MM.1S (cell line): Measurements from ENCODE around the gene ELANE.
"Not testable (repeated sequence)": the region's sequence is repeated elsewhere in the genome, so short reads cannot be mapped to it uniquely, and the experiment has no call there.

Experiments used
- DNase-seq: peaks from one replicate; pipeline ENCODE4 v3.0.0-alpha.2; 2015
- H2AFZ ChIP-seq: fragments of 300-600 bp; sonication (generic); 2 replicates; pipeline ENCODE4 v1.6.0; 2016; ENCODE audit warnings: antibody characterized with exemption, low read length
- H3F3A ChIP-seq: fragments of 300-600 bp; sonication (generic); 2 replicates; pipeline ENCODE4 v1.6.1; 2016; ENCODE audit warnings: mild to moderate bottlenecking, antibody characterized with exemption, low read length, moderate library complexity, mixed read lengths; ENCODE audit not compliant: insufficient read depth
- H3K27ac ChIP-seq: fragments of 300-600 bp; sonication (generic); 2 replicates; pipeline ENCODE4 v1.5.1; 2016; ENCODE audit warnings: mild to moderate bottlenecking, low read length
- H3K27me3 ChIP-seq: fragments of 300-600 bp; sonication (generic); replicated peaks from 2 replicates; pipeline ENCODE4 v1.6.0; 2016; ENCODE audit warnings: low read length; ENCODE audit not compliant: insufficient read depth
- H3K36me3 ChIP-seq: fragments of 300-600 bp; sonication (generic); replicated peaks from 2 replicates; pipeline ENCODE4 v1.6.1; 2016; ENCODE audit warnings: mild to moderate bottlenecking, low read length, mixed read lengths; ENCODE audit not compliant: insufficient read depth
- H3K4me1 ChIP-seq: fragments of 300-600 bp; sonication (generic); 2 replicates; pipeline ENCODE4 v1.6.1; 2016; ENCODE audit warnings: low read length, mixed read lengths
- H3K4me2 ChIP-seq: fragments of 300-600 bp; sonication (generic); 2 replicates; pipeline ENCODE4 v1.6.0; 2016; ENCODE audit warnings: low read depth, low read length
- H3K4me3 ChIP-seq: fragments of 300-600 bp; sonication (generic); 2 replicates; pipeline ENCODE4 v1.5.1; 2016; ENCODE audit warnings: low read length, mixed read lengths
- H3K79me2 ChIP-seq: fragments of 300-600 bp; sonication (generic); 2 replicates; pipeline ENCODE4 v1.6.1; 2016; ENCODE audit warnings: mixed run types, low read length, mixed read lengths
- H3K9ac ChIP-seq: fragments of 300-600 bp; sonication (generic); 2 replicates; pipeline ENCODE4 v1.6.1; 2016; ENCODE audit warnings: low read length, mixed read lengths
- H3K9me2 ChIP-seq: fragments of 300-600 bp; sonication (generic); replicated peaks from 2 replicates; pipeline ENCODE4 v1.6.1; 2016; ENCODE audit warnings: mild to moderate bottlenecking, low read length, mixed read lengths; ENCODE audit not compliant: insufficient read depth
- H3K9me3 ChIP-seq: fragments of 300-600 bp; sonication (generic); replicated peaks from 2 replicates; pipeline ENCODE4 v1.6.1; 2016; ENCODE audit warnings: mild to moderate bottlenecking, low read length, mixed read lengths; ENCODE audit not compliant: insufficient read depth
- H4K20me1 ChIP-seq: fragments of 300-600 bp; sonication (generic); 2 replicates; pipeline ENCODE4 v1.6.1; 2016; ENCODE audit warnings: mild to moderate bottlenecking, low read length, moderate library complexity, mixed read lengths; ENCODE audit not compliant: insufficient read depth
- CTCF ChIP-seq: fragments of 300-600 bp; sonication (generic); IDR thresholded peaks from 2 replicates; pipeline ENCODE4 v1.5.1; 2016; ENCODE audit warnings: antibody characterized with exemption, low read length, mixed read lengths
- EZH2 ChIP-seq: fragments of 300-600 bp; sonication (generic); optimal IDR thresholded peaks from 2 replicates; pipeline ENCODE3; 2017; ENCODE audit warnings: low read depth, mild to moderate bottlenecking, antibody characterized with exemption, low read length, mixed read lengths
- EZH2phosphoT487 ChIP-seq: fragments of 300-600 bp; sonication (generic); IDR thresholded peaks from 2 replicates; pipeline ENCODE4 v1.6.1; 2018; ENCODE audit warnings: antibody characterized with exemption, low read length

The ELANE gene

GRCh38 chr19:835210-835810 is 16.8 kb upstream of the ELANE start:
- no peak for TF ChIP-seq CTCF
- no peak for TF ChIP-seq EZH2phosphoT487
- DNase-seq = no peak
- Histone ChIP-seq H3F3A (no peaks in the 10 kb centered on the region), H3K27me3 (peaks cover 79% of the 10 kb centered on the region), H4K20me1 (no peaks in the 10 kb centered on the region), H3K9ac (no peak overlapping the region), H3K4me3 (no peak overlapping the region), H2AFZ (no peak overlapping the region), H3K36me3 (no peaks in the 10 kb centered on the region), H3K4me2 (no peak overlapping the region), H3K27ac (no peak overlapping the region), H3K4me1 (no peaks in the 10 kb centered on the region), H3K9me2 (no peaks in the 10 kb centered on the region), H3K9me3 (no peaks in the 10 kb centered on the region), H3K79me2 (no peaks in the 10 kb centered on the region)

DNA sequence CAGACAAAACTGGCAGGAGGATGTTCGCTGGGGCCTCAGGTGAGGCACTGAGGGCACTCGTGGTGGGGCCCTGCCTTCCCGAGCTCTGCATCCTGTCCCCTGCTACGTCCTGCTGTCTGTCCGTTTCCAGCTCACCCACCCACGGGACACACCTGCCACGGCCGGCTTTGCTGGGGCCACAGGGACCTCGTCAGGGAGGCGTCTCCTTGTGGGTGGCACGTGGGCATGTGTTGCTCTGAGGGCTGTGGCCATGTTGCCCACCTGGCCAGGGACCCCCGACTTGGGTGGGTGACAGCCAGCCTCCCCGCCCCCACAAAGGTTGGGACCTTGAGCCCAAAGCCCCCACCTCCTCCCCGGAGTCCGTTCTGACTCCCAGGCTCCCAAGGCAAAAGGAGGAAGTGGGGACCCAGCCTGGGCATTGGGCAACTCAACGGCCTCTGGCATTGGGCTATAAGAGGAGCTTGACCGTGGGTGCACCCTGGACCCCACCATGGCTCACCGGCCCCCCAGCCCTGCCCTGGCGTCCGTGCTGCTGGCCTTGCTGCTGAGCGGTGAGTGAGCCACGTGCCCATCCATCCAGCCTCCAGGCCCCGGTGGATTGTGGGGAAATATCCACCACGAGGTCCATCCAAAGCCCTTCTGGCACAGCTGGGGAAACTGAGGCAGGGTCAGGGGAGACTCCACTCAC is 11.4 kb upstream of the ELANE start, which contains the start of gene PRTN3:
Gene PRTN3 (plus strand): TSS at position 481 of the 688 bp plus-strand sequence. CDS start 10 bp downstream, at position 491.
- no peak within 1 kb of the TSS for H3K4me3 ChIP-seq
- no peaks in the 10 kb centered on the region for H3K9me3 ChIP-seq
- no peak within 1 kb of the TSS for H3K27ac ChIP-seq
- peaks cover 8% of the 10 kb centered on the region; the same call in 1 of the 2 replicates for H3K4me1 ChIP-seq
- H4K20me1 ChIP-seq = no peaks in the 10 kb centered on the region
- no peak within 1 kb of the TSS for H2AFZ ChIP-seq
- no peak within 1 kb of the TSS for H3K4me2 ChIP-seq
- H3K79me2 ChIP-seq = no peaks in the 10 kb centered on the region
- no peak within 1 kb of the TSS for H3K9ac ChIP-seq
- H3K9me2 ChIP-seq = no peaks in the 10 kb centered on the region
- H3F3A ChIP-seq = peaks cover 6% of the 10 kb centered on the region
- no peak for DNase-seq
- no peak for TF ChIP-seq EZH2
- TF ChIP-seq EZH2phosphoT487 = no peak
- no peak for TF ChIP-seq CTCF
- H3K36me3 ChIP-seq = no peaks in the 10 kb centered on the region
- H3K27me3 ChIP-seq = peaks cover 76% of the 10 kb centered on the region

GRCh38 chr19:842802-843179 is 9.3 kb upstream of the ELANE start:
- peaks cover 78% of the 10 kb centered on the region for H3K27me3 ChIP-seq
- not testable (repeated sequence) for H2AFZ ChIP-seq, H3K9me3 ChIP-seq, H4K20me1 ChIP-seq, H3F3A ChIP-seq, H3K4me3 ChIP-seq, H3K79me2 ChIP-seq, H3K9me2 ChIP-seq, H3K4me1 ChIP-seq, H3K27ac ChIP-seq, H3K36me3 ChIP-seq, H3K9ac ChIP-seq, DNase-seq, H3K4me2 ChIP-seq
